COLO668 (cell line): ENCODE measurements around the gene LRRC45.
"Not testable (repeated sequence)": the region's sequence is repeated elsewhere in the genome, so short reads cannot be mapped to it uniquely, and the experiment has no call there.

Experiments
- DNase-seq: peaks from one replicate; lab custom pipeline; 2025; ENCODE audit not compliant: unreplicated experiment; lab: John Stamatoyannopoulos, UW

LRRC45 gene

GRCh38 chr17:82033359-82034085, 10.4 kb downstream of the LRRC45 start:
- DNase-seq: no peak

- DNase-seq: no peak
Observed at GRCh38 chr17:82034371-82035011, 11.4 kb downstream of the LRRC45 start.

- DNase-seq: no peak
Observed at GRCh38 chr17:82035488-82035887, 12.4 kb downstream of the LRRC45 start.

- no peak for DNase-seq
Observed at GRCh38 chr17:82035956-82036633, 13.0 kb downstream of the LRRC45 start.

- peak; percentile 17 for DNase-seq
Observed at GRCh38 chr17:82036634-82037091, 13.6 kb downstream of the LRRC45 start.

GRCh38 chr17:82037092-82037888, 14.2 kb downstream of the LRRC45 start, which contains the start of gene DCXR:
TSS of gene DCXR (minus strand) at chr17:82037697. CDS start at chr17:82037682, 15 bp downstream.
- DNase-seq: peak; percentile 93

GRCh38 chr17:82037889-82038195, 14.7 kb downstream of the LRRC45 start:
- DNase-seq: no peak

GRCh38 chr17:82038796-82039409, 15.8 kb downstream of the LRRC45 start:
- not testable (repeated sequence) for DNase-seq

- no peak for DNase-seq
Observed at GRCh38 chr17:82039695-82040299, 16.7 kb downstream of the LRRC45 start.

- DNase-seq: no peak
Observed at GRCh38 chr17:82041144-82041814, 18.2 kb downstream of the LRRC45 start.

- DNase-seq: no peak
Observed at GRCh38 chr17:82042649-82043048, 19.5 kb downstream of the LRRC45 start.

- DNase-seq: no peak
Observed at GRCh38 chr17:82043507-82043906, 20.4 kb downstream of the LRRC45 start.

GRCh38 chr17:82045936-82046484, 22.9 kb downstream of the LRRC45 start:
- DNase-seq: no peak

GRCh38 chr17:82046903-82047302, 23.8 kb downstream of the LRRC45 start:
- no peak for DNase-seq

GRCh38 chr17:82047379-82047778, 24.3 kb downstream of the LRRC45 start:
- no peak for DNase-seq

GRCh38 chr17:82047914-82048570, 24.9 kb downstream of the LRRC45 start:
- no peak for DNase-seq

GRCh38 chr17:82048571-82048971, 25.5 kb downstream of the LRRC45 start:
- no peak for DNase-seq

- no peak for DNase-seq
Observed at GRCh38 chr17:82049106-82049505, 26.0 kb downstream of the LRRC45 start.

GRCh38 chr17:82049521-82049971, 26.4 kb downstream of the LRRC45 start:
- DNase-seq: no peak
